SK-N-SH (cell line): ENCODE data around the gene C12orf75. TPM values are rescaled to one million over a fixed set of nuclear protein-coding genes. Genes with fewer than 3 reads are reported as not detected.

ENCODE experiments used
- CTCF ChIA-PET: fragments of 300-600, 350-600 bp; formaldehyde crosslinking; extraction: SDS; loops from one replicate; lab custom pipeline; 2021; lab: Yijun Ruan, JAX
- POLR2A ChIA-PET: fragments of 350-600 bp; sonication (Branson Sonifier 250); formaldehyde crosslinking; extraction: SDS; loops from one replicate; lab custom pipeline; 2020; ENCODE audit warnings: antibody characterized with exemption, inconsistent platforms; lab: Yijun Ruan, JAX
- DNase-seq: peaks from one replicate; pipeline ENCODE4 v3.0.0; 2012
- H2AFZ ChIP-seq: fragments of 200-600 bp; sonication (generic); 2 replicates; pipeline ENCODE4 v1.8.1; 2016; ENCODE audit warnings: antibody characterized with exemption, mild to moderate bottlenecking, low read depth
- H3F3A ChIP-seq: fragments of 200-600 bp; sonication (generic); replicated peaks from 2 replicates; pipeline ENCODE3; 2016; ENCODE audit warnings: antibody characterized with exemption, mild to moderate bottlenecking; ENCODE audit not compliant: insufficient read depth
- H3K27ac ChIP-seq, 2 experiments: fragments of 200-500 bp in 1 of 2; fragments of 200-600 bp in 1 of 2; sonication (Bioruptor generic) in 1 of 2; sonication (generic), shearing (Covaris generic) in 1 of 2; 2 replicates each; pipeline versions ENCODE4 v1.5.1 to v1.6.1; 2014 to 2016; ENCODE audit warnings: low read depth in 2 of 2, inconsistent platforms in 1 of 2, low read length in 1 of 2, mild to moderate bottlenecking in 1 of 2, mixed read lengths in 1 of 2
- H3K27me3 ChIP-seq: fragments of 200-600 bp; sonication (generic), shearing (Covaris generic); 2 replicates; pipeline ENCODE4 v1.6.1; 2016; ENCODE audit warnings: mixed run types; ENCODE audit not compliant: insufficient read depth
- H3K36me3 ChIP-seq, 2 experiments: fragments of 200-500 bp in 1 of 2; fragments of 200-600 bp in 1 of 2; sonication (Bioruptor generic) in 1 of 2; sonication (generic) in 1 of 2; replicated peaks in 1 of 2; 2 replicates each; pipeline versions ENCODE3 to v1.5.1; 2014 to 2016; ENCODE audit warnings: low read length in 1 of 2, mild to moderate bottlenecking in 1 of 2; ENCODE audit not compliant: insufficient read depth in 2 of 2, control insufficient read depth in 1 of 2
- H3K4me1 ChIP-seq, 2 experiments: fragments of 200-500 bp in 1 of 2; fragments of 200-600 bp in 1 of 2; sonication (Bioruptor generic) in 1 of 2; sonication (generic), shearing (Covaris generic) in 1 of 2; 2 replicates each; pipeline versions ENCODE4 v1.5.1 to v1.6.1; 2014 to 2016; ENCODE audit warnings: low read depth in 1 of 2, low read length in 1 of 2, mixed run types in 1 of 2; ENCODE audit not compliant: insufficient read depth in 2 of 2, control insufficient read depth in 1 of 2
- H3K4me2 ChIP-seq: fragments of 200-600 bp; sonication (generic), shearing (Covaris generic); 2 replicates; pipeline ENCODE4 v1.6.1; 2017; ENCODE audit warnings: mixed run types
- H3K4me3 ChIP-seq, 2 experiments: fragments of 200-500 bp in 1 of 2; fragments of 200-600 bp in 1 of 2; sonication (Bioruptor generic) in 1 of 2; sonication (generic), shearing (Covaris generic) in 1 of 2; 2 replicates each; pipeline versions ENCODE4 v1.5.1 to v1.8.1; 2014 to 2016; ENCODE audit warnings: low read depth in 2 of 2, inconsistent platforms in 1 of 2, low read length in 1 of 2, mild to moderate bottlenecking in 1 of 2, mixed read lengths in 1 of 2, moderate library complexity in 1 of 2
- H3K79me2 ChIP-seq: fragments of 200-600 bp; sonication (generic); 2 replicates; pipeline ENCODE4 v1.8.1; 2017; ENCODE audit warnings: mild to moderate bottlenecking; ENCODE audit not compliant: insufficient read depth
- H3K9ac ChIP-seq: fragments of 200-600 bp; sonication (generic); 2 replicates; pipeline ENCODE4 v1.6.1; 2017; ENCODE audit warnings: mixed run types
- H3K9me2 ChIP-seq: fragments of 200-600 bp; sonication (generic); 2 replicates; pipeline ENCODE4 v1.6.1; 2017; ENCODE audit warnings: mixed run types
- H3K9me3 ChIP-seq: fragments of 200-600 bp; sonication (generic); 2 replicates; pipeline ENCODE4 v1.6.1; 2017; ENCODE audit warnings: mixed run types, mild to moderate bottlenecking, moderate library complexity
- H4K20me1 ChIP-seq: fragments of 200-600 bp; sonication (generic); 2 replicates; pipeline ENCODE4 v1.6.1; 2017; ENCODE audit warnings: mild to moderate bottlenecking, mixed run types; ENCODE audit not compliant: insufficient read depth
- EP300 ChIP-seq, 2 experiments: IDR thresholded peaks; 2 replicates each; pipeline versions ENCODE4 v1.4.0 to v1.6.1; 2012; ENCODE audit warnings: borderline replicate concordance in 1 of 2, low read depth in 1 of 2, low read length in 1 of 2
- GABPA ChIP-seq: IDR thresholded peaks from 2 replicates; pipeline ENCODE4 v1.4.0; 2012; ENCODE audit warnings: low read depth, mild to moderate bottlenecking
- GATA2 ChIP-seq: sonication (generic); formaldehyde crosslinking; IDR thresholded peaks from 2 replicates; pipeline ENCODE4 v1.5.0; 2020; ENCODE audit warnings: mild to moderate bottlenecking, missing genetic modification reagents
- JUND ChIP-seq: IDR thresholded peaks from 2 replicates; pipeline ENCODE4 v1.4.0; 2012
- MEF2A ChIP-seq: IDR thresholded peaks from 2 replicates; pipeline ENCODE4 v1.4.0; 2012; ENCODE audit warnings: low read depth, borderline replicate concordance
- NRF1 ChIP-seq: IDR thresholded peaks from 2 replicates; pipeline ENCODE4 v1.6.1; 2012; ENCODE audit warnings: low read depth, mild to moderate bottlenecking, low read length
- RCOR1 ChIP-seq: fragments of 150-350 bp; IDR thresholded peaks from 2 replicates; pipeline ENCODE4 v1.6.1; 2017; ENCODE audit warnings: antibody characterized with exemption, low read length
- SIN3A ChIP-seq: IDR thresholded peaks from 2 replicates; pipeline ENCODE4 v1.6.1; 2012; ENCODE audit warnings: low read depth, mild to moderate bottlenecking, low read length, moderate library complexity, borderline replicate concordance
- SMC3 ChIP-seq: IDR thresholded peaks from 2 replicates; pipeline ENCODE4 v1.6.1; 2012; ENCODE audit warnings: low read depth, low read length, improper control_type of control experiment
- TCF12 ChIP-seq: IDR thresholded peaks from 2 replicates; pipeline ENCODE4 v1.4.0; 2012
- TEAD4 ChIP-seq: IDR thresholded peaks from 2 replicates; pipeline ENCODE4 v1.4.0; 2012; ENCODE audit warnings: mild to moderate bottlenecking, borderline replicate concordance; ENCODE audit not compliant: insufficient read depth
- WGBS: methylation state at CpG from one replicate; pipeline ENCODE4 v1.1.6; 2017; ENCODE audit warnings: low lambda C conversion rate; 5-methylcytosine and 5-hydroxymethylcytosine counted together
- polyA plus RNA-seq, 3 experiments: library from polyadenylated mRNA; depleted of rRNA; stranded (reverse); fragments of >200 nt; gene quantifications; 2 replicates each; pipeline ENCODE4 v1.2.3, GENCODE V29; 2012
- TF ChIP-seq, protein P1 (sequence below): fragments of 150-350 bp; IDR thresholded peaks from 2 replicates; pipeline ENCODE4 v1.6.1; 2016; ENCODE audit warnings: mild to moderate bottlenecking, low read depth, low read length
- TF ChIP-seq, protein P2 (sequence below): IDR thresholded peaks from 2 replicates; pipeline ENCODE4 v1.4.0; 2012; ENCODE audit warnings: low read depth
- TF ChIP-seq, protein P3 (sequence below): fragments of 200-600 bp; sonication (generic); IDR thresholded peaks from 2 replicates; pipeline ENCODE4 v1.6.1; 2017; ENCODE audit warnings: antibody characterized with exemption, mild to moderate bottlenecking, moderate library complexity
- TF ChIP-seq, protein P4 (sequence below): fragments of 150-350 bp; IDR thresholded peaks from 2 replicates; pipeline ENCODE4 v1.6.1; 2017; ENCODE audit warnings: antibody characterized with exemption, low read length, low read depth, borderline replicate concordance

The C12orf75 gene
- polyA plus RNA-seq, 1 of the 3 experiments (the other 2 are of a cell fraction), result 221 TPM

DNA sequence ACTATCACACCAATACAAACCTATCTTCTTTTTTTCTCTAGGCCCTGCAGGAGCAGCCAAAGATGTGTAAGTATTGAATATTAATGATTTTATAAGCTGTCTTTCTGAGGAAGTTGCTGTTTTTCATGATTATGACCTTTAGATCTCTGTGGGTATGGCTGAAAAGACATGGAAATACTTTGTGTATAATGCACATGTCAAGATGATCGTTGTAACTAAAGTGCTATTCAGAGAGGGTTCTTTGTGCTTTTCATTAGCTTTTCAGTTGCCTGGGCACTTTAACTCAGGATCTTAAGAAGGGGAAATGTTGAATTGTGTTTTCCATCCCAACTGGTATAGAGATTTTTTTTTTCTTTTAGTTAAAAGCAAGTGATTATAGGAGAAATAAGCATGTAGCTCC, 18.1 kb downstream of the C12orf75 start (continued):
- TF ChIP-seq, protein P1, sequence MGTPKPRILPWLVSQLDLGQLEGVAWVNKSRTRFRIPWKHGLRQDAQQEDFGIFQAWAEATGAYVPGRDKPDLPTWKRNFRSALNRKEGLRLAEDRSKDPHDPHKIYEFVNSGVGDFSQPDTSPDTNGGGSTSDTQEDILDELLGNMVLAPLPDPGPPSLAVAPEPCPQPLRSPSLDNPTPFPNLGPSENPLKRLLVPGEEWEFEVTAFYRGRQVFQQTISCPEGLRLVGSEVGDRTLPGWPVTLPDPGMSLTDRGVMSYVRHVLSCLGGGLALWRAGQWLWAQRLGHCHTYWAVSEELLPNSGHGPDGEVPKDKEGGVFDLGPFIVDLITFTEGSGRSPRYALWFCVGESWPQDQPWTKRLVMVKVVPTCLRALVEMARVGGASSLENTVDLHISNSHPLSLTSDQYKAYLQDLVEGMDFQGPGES, result no peak

DNA sequence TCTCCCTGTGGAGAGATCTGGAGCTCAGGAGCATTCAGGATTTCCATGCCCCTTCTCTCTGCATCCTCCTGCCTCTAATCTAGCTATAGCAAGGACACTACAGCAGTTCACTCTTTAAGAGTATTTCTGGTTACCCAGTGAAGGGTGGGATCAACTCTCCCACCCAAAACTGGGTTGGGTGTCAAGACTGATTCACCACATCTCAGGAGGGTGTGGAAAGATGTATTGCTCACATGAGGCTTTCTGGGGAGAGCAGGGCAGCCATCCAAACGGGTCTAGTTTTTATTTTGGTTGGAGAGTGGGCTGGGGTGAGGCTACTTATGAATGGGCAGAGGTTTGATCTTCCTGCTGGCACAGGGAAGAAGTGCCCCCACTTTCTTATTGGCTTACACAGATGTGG, 18.6 kb downstream of the C12orf75 start:
- DNase-seq, result no peak
- H3K4me1 ChIP-seq, result peaks cover 0 to 8% of the 10 kb centered on the region in 2 experiments; a peak in 2 of 4 replicates
- H3K9ac ChIP-seq, result no peak overlapping the region
- H3K9me3 ChIP-seq, result no peaks in the 10 kb centered on the region
- no peak overlapping the region for H3K27ac ChIP-seq
- 86% methylated on average over 1 of the region's 1 CpG for WGBS
- no peak overlapping the region for H2AFZ ChIP-seq
- H3K4me2 ChIP-seq, result no peak overlapping the region
- peaks cover 11% of the 10 kb centered on the region for H3F3A ChIP-seq
- TF ChIP-seq GABPA (no peak), RCOR1 (no peak), TCF12 (no peak), JUND (no peak), SIN3A (no peak), NRF1 (no peak), TEAD4 (no peak), MEF2A (no peak), EP300 (IDR thresholded peaks at IDR 0.05; ENCODE audit: borderline replicate concordance in 1 of 2, low read depth in 1 of 2, low read length in 1 of 2) (no peak), GATA2 (CRISPR knock-in tag) (no peak), SMC3 (no peak)
- TF ChIP-seq, protein P2, sequence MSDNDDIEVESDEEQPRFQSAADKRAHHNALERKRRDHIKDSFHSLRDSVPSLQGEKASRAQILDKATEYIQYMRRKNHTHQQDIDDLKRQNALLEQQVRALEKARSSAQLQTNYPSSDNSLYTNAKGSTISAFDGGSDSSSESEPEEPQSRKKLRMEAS, result no peak
- TF ChIP-seq, protein P3, sequence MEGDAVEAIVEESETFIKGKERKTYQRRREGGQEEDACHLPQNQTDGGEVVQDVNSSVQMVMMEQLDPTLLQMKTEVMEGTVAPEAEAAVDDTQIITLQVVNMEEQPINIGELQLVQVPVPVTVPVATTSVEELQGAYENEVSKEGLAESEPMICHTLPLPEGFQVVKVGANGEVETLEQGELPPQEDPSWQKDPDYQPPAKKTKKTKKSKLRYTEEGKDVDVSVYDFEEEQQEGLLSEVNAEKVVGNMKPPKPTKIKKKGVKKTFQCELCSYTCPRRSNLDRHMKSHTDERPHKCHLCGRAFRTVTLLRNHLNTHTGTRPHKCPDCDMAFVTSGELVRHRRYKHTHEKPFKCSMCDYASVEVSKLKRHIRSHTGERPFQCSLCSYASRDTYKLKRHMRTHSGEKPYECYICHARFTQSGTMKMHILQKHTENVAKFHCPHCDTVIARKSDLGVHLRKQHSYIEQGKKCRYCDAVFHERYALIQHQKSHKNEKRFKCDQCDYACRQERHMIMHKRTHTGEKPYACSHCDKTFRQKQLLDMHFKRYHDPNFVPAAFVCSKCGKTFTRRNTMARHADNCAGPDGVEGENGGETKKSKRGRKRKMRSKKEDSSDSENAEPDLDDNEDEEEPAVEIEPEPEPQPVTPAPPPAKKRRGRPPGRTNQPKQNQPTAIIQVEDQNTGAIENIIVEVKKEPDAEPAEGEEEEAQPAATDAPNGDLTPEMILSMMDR, result no peak
- TF ChIP-seq, protein P4, sequence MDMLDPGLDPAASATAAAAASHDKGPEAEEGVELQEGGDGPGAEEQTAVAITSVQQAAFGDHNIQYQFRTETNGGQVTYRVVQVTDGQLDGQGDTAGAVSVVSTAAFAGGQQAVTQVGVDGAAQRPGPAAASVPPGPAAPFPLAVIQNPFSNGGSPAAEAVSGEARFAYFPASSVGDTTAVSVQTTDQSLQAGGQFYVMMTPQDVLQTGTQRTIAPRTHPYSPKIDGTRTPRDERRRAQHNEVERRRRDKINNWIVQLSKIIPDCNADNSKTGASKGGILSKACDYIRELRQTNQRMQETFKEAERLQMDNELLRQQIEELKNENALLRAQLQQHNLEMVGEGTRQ, result no peak
- TF ChIP-seq, all 33 proteins: peak for 0
- ChIA-PET POLR2A (no interaction called here), CTCF (interaction anchor here (1.0 kb wide), 1 partner anchor 54 kb away, joined by 3 read pairs; no protein-coding TSS in a partner anchor)
- Histone ChIP-seq H3K79me2 (peaks cover 100% of the 10 kb centered on the region), H3K27me3 (no peaks in the 10 kb centered on the region), H3K9me2 (no peaks in the 10 kb centered on the region), H3K36me3 (peaks cover 13 to 68% of the 10 kb centered on the region in 2 experiments), H3K4me3 (no peak overlapping the region), H4K20me1 (peaks cover 89% of the 10 kb centered on the region)
